Sigmoid colon (tissue), 3 donors: ENCODE measurements around the gene NDUFS2.
"Not testable (repeated sequence)": the region's sequence is repeated elsewhere in the genome, so short reads cannot be mapped to it uniquely, and the experiment has no call there.

Experiments
- CTCF ChIP-seq, 4 experiments: fragments of 450-650 bp in 3 of 4; fragments of 200-600 bp in 1 of 4; IDR thresholded peaks; one replicate each; pipeline ENCODE4 v1.5.1; 2016 to 2019; ENCODE audit warnings: antibody characterized with exemption in 4 of 4, mild to moderate bottlenecking in 3 of 4, moderate library complexity in 2 of 4
- POLR2A ChIP-seq, 2 donors: fragments of 450-650 bp; IDR thresholded peaks; one replicate each; pipeline ENCODE4 v1.6.1; 2016; ENCODE audit warnings: antibody characterized with exemption in 2 of 2, mild to moderate bottlenecking in 2 of 2, moderate library complexity in 2 of 2

DNA sequence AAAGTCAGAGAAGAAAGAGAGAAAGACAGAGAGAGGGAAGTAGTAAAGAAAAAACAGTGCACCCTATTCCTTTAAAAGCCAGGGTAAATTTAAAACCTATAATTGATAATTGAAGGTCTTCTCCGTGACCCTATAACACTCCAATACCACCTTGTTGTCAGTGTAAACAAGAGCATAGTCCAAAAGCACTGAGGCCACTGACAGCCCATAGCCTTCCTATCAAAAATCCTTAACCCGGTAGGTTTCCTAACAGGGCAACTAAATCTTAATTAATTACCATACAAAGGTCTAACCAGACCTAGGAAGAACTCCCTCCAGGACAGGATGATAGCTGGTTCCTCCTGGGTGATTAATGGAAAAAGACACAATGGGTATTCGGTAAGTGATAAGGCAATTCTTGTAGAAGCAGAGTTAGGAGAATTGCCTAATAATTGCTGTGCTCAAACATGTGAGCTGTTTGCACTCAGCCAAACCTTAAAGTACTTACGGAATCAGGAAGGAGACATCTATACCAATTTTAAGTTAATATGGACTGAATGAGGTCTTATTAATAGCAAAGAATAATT lies 53.9 kb downstream of the NDUFS2 start:
- TF ChIP-seq POLR2A, CTCF (IDR thresholded peaks at IDR 0.05): not testable (repeated sequence)
